Measurements from ENCODE around the gene RFX2.

The RFX2 gene

GRCh38 chr19:6070720-6071485, 39.4 kb downstream of the RFX2 start:
- H3K27ac ChIP-seq (replicated peaks) = no peak overlapping the region
- no peaks in the 10 kb centered on the region for H3K27me3 ChIP-seq (ENCODE audit: insufficient read depth, poor library complexity, severe bottlenecking)
- no peak for DNase-seq (ENCODE audit: low read depth in 1 of 2, low spot score in 1 of 2)
- H3K4me3 ChIP-seq (replicated peaks; ENCODE audit: insufficient read depth, low read length) = no peak overlapping the region
- no peak for TF ChIP-seq SPI1 (IDR thresholded peaks at IDR 0.05; ENCODE audit: borderline replicate concordance, low read depth)

- TF ChIP-seq SPI1 (IDR thresholded peaks at IDR 0.05; ENCODE audit: borderline replicate concordance, low read depth) (no peak), REST (IDR thresholded peaks at IDR 0.05; ENCODE audit: insufficient replicate concordance, low read depth) (no peak), CTCF (IDR thresholded peaks at IDR 0.05; ENCODE audit: insufficient read depth, low read length) (no peak), GABPA (IDR thresholded peaks at IDR 0.05; ENCODE audit: low read depth) (no peak), POLR2AphosphoS5 (IDR thresholded peaks at IDR 0.05; ENCODE audit: low read depth) (no peak)
- no peak overlapping the region for H3K27ac ChIP-seq (replicated peaks)
- no peak for DNase-seq (ENCODE audit: low read depth in 1 of 2, low spot score in 1 of 2)
- no peaks in the 10 kb centered on the region for H3K27me3 ChIP-seq (ENCODE audit: insufficient read depth, poor library complexity, severe bottlenecking)
- no peak overlapping the region for H3K4me3 ChIP-seq (replicated peaks; ENCODE audit: insufficient read depth, low read length)
Observed at GRCh38 chr19:6070207-6070681, 40.1 kb downstream of the RFX2 start.

GRCh38 chr19:6069268-6069791, 41.0 kb downstream of the RFX2 start:
- no peak for DNase-seq (ENCODE audit: low read depth in 1 of 2, low spot score in 1 of 2)
- Histone ChIP-seq H3K27me3 (ENCODE audit: insufficient read depth, poor library complexity, severe bottlenecking) (no peaks in the 10 kb centered on the region), H3K27ac (replicated peaks) (no peak overlapping the region), H3K4me3 (replicated peaks; ENCODE audit: insufficient read depth, low read length) (no peak overlapping the region)
- TF ChIP-seq POLR2AphosphoS5 (IDR thresholded peaks at IDR 0.05; ENCODE audit: low read depth) = no peak
- TF ChIP-seq SPI1 (IDR thresholded peaks at IDR 0.05; ENCODE audit: borderline replicate concordance, low read depth) = no peak
- TF ChIP-seq GABPA (IDR thresholded peaks at IDR 0.05; ENCODE audit: low read depth) = no peak
- TF ChIP-seq REST (IDR thresholded peaks at IDR 0.05; ENCODE audit: insufficient replicate concordance, low read depth) = no peak
- no peak for TF ChIP-seq CTCF (IDR thresholded peaks at IDR 0.05; ENCODE audit: insufficient read depth, low read length)

GRCh38 chr19:6068711-6069110, 41.6 kb downstream of the RFX2 start:
- Histone ChIP-seq H3K4me3 (replicated peaks; ENCODE audit: insufficient read depth, low read length) (no peak overlapping the region), H3K27ac (replicated peaks) (no peak overlapping the region), H3K27me3 (ENCODE audit: insufficient read depth, poor library complexity, severe bottlenecking) (no peaks in the 10 kb centered on the region)
- TF ChIP-seq SPI1 (IDR thresholded peaks at IDR 0.05; ENCODE audit: borderline replicate concordance, low read depth) (no peak), POLR2AphosphoS5 (IDR thresholded peaks at IDR 0.05; ENCODE audit: low read depth) (no peak), GABPA (IDR thresholded peaks at IDR 0.05; ENCODE audit: low read depth) (no peak), CTCF (IDR thresholded peaks at IDR 0.05; ENCODE audit: insufficient read depth, low read length) (no peak), REST (IDR thresholded peaks at IDR 0.05; ENCODE audit: insufficient replicate concordance, low read depth) (no peak)
- DNase-seq (ENCODE audit: low read depth in 1 of 2, low spot score in 1 of 2) = no peak
